Nucleus accumbens (tissue), 56 donors: Measurements from ENCODE around the gene EFCC1.
A peak's percentile ranks its signal among the peaks of the same experiment; 100 is the strongest.

Experiments used
- DNase-seq, 56 donors: peaks; one replicate each; lab custom pipeline; 2025; lab: John Stamatoyannopoulos, UW

Gene EFCC1

DNA sequence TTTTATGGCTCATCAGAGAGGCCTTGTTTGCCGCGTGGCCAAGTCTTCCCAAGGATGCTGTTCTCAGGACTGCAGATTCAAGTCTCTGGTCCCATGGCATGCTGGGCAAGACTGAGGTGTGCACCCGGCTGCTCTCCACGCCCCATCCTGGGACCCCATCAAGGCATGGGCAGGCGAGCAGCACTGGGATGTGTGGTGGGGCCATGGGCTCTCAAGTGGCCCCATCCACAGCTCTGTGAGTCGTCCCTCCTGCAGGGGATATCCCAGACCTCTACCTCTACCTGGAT is 46.4 kb downstream of the EFCC1 start:
- DNase-seq = no peak

DNA sequence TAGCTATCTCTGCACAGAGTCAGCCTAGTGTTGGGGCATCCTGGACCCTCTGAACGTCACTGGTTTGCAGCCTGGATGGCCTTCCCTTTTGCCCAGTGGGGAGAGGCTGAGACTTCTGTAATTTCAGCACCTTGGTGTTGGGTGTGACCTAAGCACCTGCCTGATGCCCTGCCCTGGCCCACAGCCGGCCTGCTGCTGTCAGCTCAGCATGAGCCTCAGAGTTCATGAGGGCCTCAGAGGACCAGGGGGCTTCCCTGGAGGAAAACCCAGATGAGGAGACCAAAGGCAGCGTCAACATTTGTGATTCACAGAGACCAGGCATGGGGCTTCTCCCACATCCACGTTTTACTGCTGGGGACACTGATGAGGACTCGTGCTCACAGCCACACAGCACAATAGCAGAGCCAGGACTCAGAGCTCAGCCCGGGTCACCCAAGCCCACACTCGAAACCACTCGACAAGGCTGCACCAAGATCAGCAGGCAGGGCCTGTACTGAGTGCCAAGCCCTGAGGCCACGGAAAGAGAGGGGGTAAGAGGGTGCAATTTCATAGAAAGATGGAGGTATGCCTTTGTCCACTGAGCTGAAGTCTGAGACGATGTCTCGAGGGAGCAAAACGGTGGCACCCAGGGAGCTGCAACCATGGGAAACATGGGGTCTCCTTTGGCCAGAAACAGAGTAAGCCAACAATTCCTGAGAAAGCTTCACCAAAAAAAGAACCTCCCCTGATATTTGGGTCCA is 49.6 kb downstream of the EFCC1 start:
- no peak for DNase-seq

DNA sequence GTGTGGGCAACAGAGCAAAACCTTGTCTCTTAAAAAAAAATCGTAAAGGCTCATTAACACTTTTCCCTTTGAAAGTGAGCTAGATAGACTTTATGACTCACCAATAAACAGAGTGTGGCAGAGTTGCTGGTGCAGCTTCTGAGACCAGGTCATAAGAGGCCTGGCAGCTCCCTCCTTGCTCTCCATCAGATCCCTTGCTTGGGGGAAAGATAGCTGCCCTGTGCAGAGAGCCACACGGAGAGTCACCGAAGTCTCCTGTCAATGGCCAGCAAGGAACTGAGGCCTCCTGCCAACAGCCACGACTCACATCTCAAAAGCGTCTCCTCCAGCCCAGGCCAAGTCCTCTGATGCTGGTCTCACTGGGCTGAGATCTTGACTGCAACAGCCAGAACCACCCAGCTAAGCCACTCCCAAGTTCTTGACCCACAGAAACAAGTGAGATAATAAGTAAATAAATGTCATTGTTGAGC is 50.8 kb downstream of the EFCC1 start:
- no peak for DNase-seq

DNA sequence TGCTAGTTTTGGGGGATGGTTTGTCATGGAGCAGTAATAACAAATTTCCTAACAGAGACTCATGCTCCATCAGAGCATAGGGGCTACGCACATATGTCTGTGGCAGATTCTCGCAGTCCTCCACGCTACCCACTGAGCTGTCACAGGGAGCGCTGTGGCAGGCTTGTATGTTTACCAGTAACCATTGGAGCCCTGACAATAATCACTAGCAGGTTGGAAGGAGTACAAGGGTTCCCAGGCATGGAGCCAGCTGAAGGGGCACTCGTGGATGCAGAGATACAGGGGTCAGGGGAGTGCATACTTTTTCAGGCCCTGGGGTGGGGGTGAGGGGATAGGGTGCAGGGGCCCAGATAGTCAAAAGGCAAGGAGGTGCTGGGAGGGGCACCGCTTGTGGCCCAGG is 51.6 kb downstream of the EFCC1 start:
- DNase-seq = peak in 1 of 56 donors; percentile 7

DNA sequence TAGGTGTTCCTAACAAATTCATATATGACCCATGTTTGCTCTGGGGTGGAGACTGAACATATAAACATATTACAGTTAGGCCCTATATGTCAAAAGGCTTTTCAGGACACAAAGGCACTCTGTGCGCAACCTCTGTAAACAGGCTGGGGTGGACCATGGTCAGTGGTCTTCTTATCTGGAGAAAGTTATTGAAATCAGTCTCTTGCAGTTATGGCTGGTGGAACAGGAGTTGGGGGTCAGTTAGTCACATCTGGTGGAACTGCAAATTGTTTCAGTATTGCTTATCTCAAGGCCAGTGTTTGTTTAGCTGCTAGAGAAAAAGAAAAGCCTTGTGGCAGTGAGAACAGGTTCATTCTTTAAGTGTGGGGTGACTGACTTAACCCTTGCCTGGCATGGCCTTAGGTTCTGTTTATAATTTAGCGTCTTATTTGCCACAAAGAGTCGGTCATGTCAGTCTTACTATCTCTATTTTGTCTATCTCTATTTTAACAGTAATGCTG is 53.6 kb downstream of the EFCC1 start:
- no peak for DNase-seq

DNA sequence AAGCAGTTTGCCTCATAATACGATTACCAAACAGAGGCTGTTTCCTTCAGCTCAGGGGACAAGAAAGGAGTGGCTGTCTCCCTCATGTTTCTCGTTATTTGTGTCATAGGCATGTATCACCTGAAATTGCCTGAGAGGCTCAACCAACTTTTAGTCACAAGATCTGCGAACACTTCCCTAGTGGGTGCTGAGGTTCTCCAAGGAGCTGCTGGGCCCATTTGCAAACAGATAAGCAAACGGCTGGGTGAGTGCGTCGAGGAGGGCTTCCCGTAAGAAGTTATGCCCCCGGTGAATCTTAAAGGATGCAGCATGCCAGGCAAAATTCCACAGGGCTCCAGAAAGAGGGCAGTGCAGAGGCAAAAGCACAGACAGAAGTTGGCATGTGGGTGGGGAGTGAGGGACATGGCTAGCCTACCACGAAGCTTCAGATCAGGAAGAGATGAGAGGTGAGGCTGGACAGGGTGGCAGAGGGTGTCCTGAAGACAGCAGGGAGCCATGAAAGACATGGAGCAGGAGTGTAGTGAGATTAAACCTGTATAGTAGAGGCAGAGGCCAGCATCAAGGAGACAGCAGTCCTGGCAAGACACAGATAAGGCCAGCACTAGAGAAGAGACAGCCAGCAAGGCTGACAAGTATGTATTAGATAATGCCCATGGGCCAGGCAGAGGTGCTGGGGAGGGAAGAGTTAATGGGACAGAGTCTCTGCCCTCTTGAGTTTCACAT is 55.5 kb downstream of the EFCC1 start:
- no peak for DNase-seq

- DNase-seq = no peak
Measured at GRCh38 chr3:129057249-129057648, 56.1 kb downstream of the EFCC1 start.

GRCh38 chr3:129058441-129059200 is 57.5 kb downstream of the EFCC1 start:
- peak in 28 of 56 donors; percentile 1 to 58 (median 32) for DNase-seq

- no peak for DNase-seq
Measured at GRCh38 chr3:129059311-129059958, 58.3 kb downstream of the EFCC1 start.

GRCh38 chr3:129060276-129061022 is 59.3 kb downstream of the EFCC1 start, which contains the start of gene GP9:
Gene GP9, plus strand, starts transcription at chr3:129060779. Its CDS starts 961 bp downstream, at chr3:129061740.
- DNase-seq = no peak

GRCh38 chr3:129061023-129061887 is 60.2 kb downstream of the EFCC1 start:
- DNase-seq = no peak

DNA sequence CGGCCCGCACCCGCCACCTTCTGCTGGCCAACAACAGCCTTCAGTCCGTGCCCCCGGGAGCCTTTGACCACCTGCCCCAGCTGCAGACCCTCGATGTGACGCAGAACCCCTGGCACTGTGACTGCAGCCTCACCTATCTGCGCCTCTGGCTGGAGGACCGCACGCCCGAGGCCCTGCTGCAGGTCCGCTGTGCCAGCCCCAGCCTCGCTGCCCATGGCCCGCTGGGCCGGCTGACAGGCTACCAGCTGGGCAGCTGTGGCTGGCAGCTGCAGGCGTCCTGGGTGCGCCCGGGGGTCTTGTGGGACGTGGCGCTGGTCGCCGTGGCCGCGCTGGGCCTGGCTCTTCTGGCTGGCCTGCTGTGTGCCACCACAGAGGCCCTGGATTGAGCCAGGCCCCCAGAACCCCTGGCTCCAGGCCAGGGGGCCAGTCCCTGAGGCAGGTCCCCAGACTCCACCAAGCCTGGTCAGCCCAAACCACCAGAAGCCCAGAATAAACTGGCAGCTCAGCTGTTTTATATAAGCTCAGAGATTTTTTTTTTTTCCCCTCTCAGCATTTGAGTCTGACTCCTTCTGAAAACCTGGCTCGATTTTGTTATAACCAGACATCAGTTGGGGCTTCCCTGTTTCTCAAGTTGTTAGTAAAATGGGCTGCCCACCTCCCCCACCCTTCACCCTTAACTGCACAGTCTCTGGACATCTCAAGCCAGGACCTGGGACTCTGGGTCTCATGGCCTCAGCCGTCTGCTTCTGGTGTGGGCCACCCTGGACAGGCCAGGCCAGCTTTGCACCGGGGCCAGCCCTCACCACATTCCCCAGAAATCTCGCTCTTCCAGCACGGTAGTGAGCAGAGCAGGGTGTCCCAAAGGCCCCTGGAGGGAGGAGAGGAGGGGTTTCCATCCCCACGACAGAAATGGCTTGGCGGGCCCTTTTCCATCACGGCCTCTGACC is 61.1 kb downstream of the EFCC1 start:
- no peak for DNase-seq

- DNase-seq = no peak
Measured at GRCh38 chr3:129063091-129063640, 62.1 kb downstream of the EFCC1 start.

GRCh38 chr3:129063841-129064482 is 62.9 kb downstream of the EFCC1 start:
- DNase-seq = no peak

- no peak for DNase-seq
Measured at GRCh38 chr3:129065016-129065719, 64.1 kb downstream of the EFCC1 start.

- DNase-seq = no peak
Measured at GRCh38 chr3:129065720-129066073, 64.6 kb downstream of the EFCC1 start.
